ENCODE results near the gene FRMPD1.

The FRMPD1 gene

DNA sequence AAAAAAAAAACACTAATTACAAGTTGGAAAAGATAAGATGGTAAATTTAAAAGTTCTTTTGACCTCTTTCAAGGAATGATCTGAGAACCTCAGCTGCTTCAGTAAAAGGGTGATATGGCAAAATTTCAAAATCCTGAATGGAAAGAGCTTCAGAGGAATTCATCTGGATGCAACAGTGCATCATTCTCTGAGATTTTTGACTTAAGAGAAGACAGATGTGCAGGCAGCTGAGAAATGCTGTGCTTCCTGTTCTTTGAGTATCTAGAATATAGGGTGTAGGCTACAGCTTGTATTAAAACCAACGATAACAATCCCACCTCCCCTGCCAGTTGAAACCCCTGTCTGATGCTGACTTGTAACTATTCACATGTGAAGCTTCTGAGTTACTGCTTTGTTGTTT, 6.2 kb downstream of the FRMPD1 start:
- Histone ChIP-seq H2AFZ (ENCODE audit: low read length) (no peak overlapping the region), H3K4me3 (ENCODE audit: low read length) (no peak overlapping the region), H3K36me3 (replicated peaks; ENCODE audit: insufficient read depth, low read length) (no peaks in the 10 kb centered on the region), H3K27ac (ENCODE audit: low read length) (no peak overlapping the region), H3K27me3 (replicated peaks; ENCODE audit: insufficient read depth, low read length) (peaks cover 7% of the 10 kb centered on the region), H3F3A (ENCODE audit: insufficient read depth, low read length) (no peaks in the 10 kb centered on the region), H3K9ac (ENCODE audit: low read length) (no peak overlapping the region), H3K4me2 (ENCODE audit: low read depth, low read length) (no peak overlapping the region), H4K20me1 (ENCODE audit: insufficient read depth, low read length) (no peaks in the 10 kb centered on the region), H3K9me2 (replicated peaks; ENCODE audit: insufficient read depth, low read length) (no peaks in the 10 kb centered on the region), H3K79me2 (ENCODE audit: low read length) (no peaks in the 10 kb centered on the region), H3K4me1 (ENCODE audit: low read length) (no peaks in the 10 kb centered on the region), H3K9me3 (replicated peaks; ENCODE audit: insufficient read depth, low read length) (no peaks in the 10 kb centered on the region)
- TF ChIP-seq, protein P1, sequence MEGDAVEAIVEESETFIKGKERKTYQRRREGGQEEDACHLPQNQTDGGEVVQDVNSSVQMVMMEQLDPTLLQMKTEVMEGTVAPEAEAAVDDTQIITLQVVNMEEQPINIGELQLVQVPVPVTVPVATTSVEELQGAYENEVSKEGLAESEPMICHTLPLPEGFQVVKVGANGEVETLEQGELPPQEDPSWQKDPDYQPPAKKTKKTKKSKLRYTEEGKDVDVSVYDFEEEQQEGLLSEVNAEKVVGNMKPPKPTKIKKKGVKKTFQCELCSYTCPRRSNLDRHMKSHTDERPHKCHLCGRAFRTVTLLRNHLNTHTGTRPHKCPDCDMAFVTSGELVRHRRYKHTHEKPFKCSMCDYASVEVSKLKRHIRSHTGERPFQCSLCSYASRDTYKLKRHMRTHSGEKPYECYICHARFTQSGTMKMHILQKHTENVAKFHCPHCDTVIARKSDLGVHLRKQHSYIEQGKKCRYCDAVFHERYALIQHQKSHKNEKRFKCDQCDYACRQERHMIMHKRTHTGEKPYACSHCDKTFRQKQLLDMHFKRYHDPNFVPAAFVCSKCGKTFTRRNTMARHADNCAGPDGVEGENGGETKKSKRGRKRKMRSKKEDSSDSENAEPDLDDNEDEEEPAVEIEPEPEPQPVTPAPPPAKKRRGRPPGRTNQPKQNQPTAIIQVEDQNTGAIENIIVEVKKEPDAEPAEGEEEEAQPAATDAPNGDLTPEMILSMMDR (IDR thresholded peaks at IDR 0.05; ENCODE audit: low read length) = no peak
- TF ChIP-seq EZH2phosphoT487 (IDR thresholded peaks at IDR 0.05; ENCODE audit: low read length) (no peak), EZH2 (optimal IDR thresholded peaks at IDR 0.05; ENCODE audit: low read depth, low read length) (no peak)
- DNase-seq = no peak

DNA sequence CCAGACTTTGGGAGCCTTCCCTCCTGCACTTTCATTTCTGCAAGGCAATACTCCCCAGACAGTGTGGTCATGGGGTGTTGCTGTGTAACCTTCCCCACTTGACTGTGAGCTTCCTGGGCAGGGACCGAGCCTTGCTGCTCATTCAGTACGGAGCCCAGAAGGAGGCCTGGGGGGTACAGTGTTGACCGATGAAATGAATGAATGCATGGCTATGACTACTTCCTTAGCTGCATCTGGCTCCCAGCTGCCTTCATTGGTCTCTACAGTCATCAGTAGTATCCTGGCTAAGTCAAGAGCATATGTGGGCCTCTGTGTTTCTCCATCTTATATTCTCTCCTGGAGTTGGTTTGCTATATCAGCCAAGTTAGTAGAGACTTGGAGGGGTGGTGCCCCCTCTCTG, 9.9 kb downstream of the FRMPD1 start:
- Histone ChIP-seq H3K9me2 (replicated peaks; ENCODE audit: insufficient read depth, low read length) (no peaks in the 10 kb centered on the region), H3K4me3 (ENCODE audit: low read length) (no peak overlapping the region), H3K27me3 (replicated peaks; ENCODE audit: insufficient read depth, low read length) (0 out of 2 replicates have a peak, but pooled peaks cover 5% of the 10 kb centered on the region), H3F3A (ENCODE audit: insufficient read depth, low read length) (no peaks in the 10 kb centered on the region), H3K27ac (ENCODE audit: low read length) (no peak overlapping the region), H3K4me1 (ENCODE audit: low read length) (no peaks in the 10 kb centered on the region), H3K79me2 (ENCODE audit: low read length) (no peaks in the 10 kb centered on the region), H3K9me3 (replicated peaks; ENCODE audit: insufficient read depth, low read length) (no peaks in the 10 kb centered on the region), H2AFZ (ENCODE audit: low read length) (no peak overlapping the region), H4K20me1 (ENCODE audit: insufficient read depth, low read length) (no peaks in the 10 kb centered on the region), H3K36me3 (replicated peaks; ENCODE audit: insufficient read depth, low read length) (no peaks in the 10 kb centered on the region), H3K9ac (ENCODE audit: low read length) (no peak overlapping the region), H3K4me2 (ENCODE audit: low read depth, low read length) (no peak overlapping the region)
- DNase-seq = no peak
- TF ChIP-seq, protein P1 (IDR thresholded peaks at IDR 0.05; ENCODE audit: low read length) = no peak
- no peak for TF ChIP-seq EZH2 (optimal IDR thresholded peaks at IDR 0.05; ENCODE audit: low read depth, low read length)
- TF ChIP-seq EZH2phosphoT487 (IDR thresholded peaks at IDR 0.05; ENCODE audit: low read length) = no peak

DNA sequence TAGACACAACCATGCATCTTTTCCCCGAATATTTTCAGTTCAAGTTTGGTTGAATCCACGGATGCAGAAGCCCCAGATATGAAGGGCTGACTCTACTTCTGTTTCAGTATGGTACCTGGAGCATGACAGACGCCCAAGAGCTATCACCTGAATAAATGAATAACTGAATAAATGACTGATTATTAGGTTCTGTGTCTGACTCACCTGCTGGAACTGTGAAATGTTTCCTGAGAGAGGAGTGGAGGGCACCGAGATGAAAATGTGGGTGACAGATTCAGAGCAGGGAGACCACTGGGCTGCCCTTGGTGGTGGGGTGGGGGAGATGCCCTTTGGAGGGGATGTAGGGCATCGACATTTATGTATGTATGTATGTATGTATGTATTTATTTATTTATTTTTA, 13.2 kb downstream of the FRMPD1 start:
- Histone ChIP-seq H3K4me3 (ENCODE audit: low read length) (no peak overlapping the region), H2AFZ (ENCODE audit: low read length) (no peak overlapping the region), H3K4me1 (ENCODE audit: low read length) (no peaks in the 10 kb centered on the region), H3K27me3 (replicated peaks; ENCODE audit: insufficient read depth, low read length) (0 out of 2 replicates have a peak, but pooled peaks cover 5% of the 10 kb centered on the region), H3K9me3 (replicated peaks; ENCODE audit: insufficient read depth, low read length) (no peaks in the 10 kb centered on the region), H3K9me2 (replicated peaks; ENCODE audit: insufficient read depth, low read length) (no peaks in the 10 kb centered on the region), H4K20me1 (ENCODE audit: insufficient read depth, low read length) (no peaks in the 10 kb centered on the region), H3F3A (ENCODE audit: insufficient read depth, low read length) (no peaks in the 10 kb centered on the region), H3K4me2 (ENCODE audit: low read depth, low read length) (no peak overlapping the region), H3K36me3 (replicated peaks; ENCODE audit: insufficient read depth, low read length) (no peaks in the 10 kb centered on the region), H3K27ac (ENCODE audit: low read length) (no peak overlapping the region), H3K9ac (ENCODE audit: low read length) (no peak overlapping the region), H3K79me2 (ENCODE audit: low read length) (no peaks in the 10 kb centered on the region)
- TF ChIP-seq EZH2 (optimal IDR thresholded peaks at IDR 0.05; ENCODE audit: low read depth, low read length) = no peak
- TF ChIP-seq, protein P1 (IDR thresholded peaks at IDR 0.05; ENCODE audit: low read length) = no peak
- no peak for TF ChIP-seq EZH2phosphoT487 (IDR thresholded peaks at IDR 0.05; ENCODE audit: low read length)
- no peak for DNase-seq
